ENCODE data around the gene KRT77.

- TF ChIP-seq CTCF (conservative IDR thresholded peaks at IDR 0.05; ENCODE audit: low read length) (no peak), EZH2phosphoT487 (IDR thresholded peaks at IDR 0.05; ENCODE audit: borderline replicate concordance, low read depth, low read length) (no peak)
Observed at GRCh38 chr12:52744493-52745156, 41.3 kb upstream of the KRT77 start.

Measured in OCI-LY7 (cell line).